Colonic mucosa (tissue), 4 donors: ENCODE results near the gene UHRF2. TPM values are rescaled to one million over a fixed set of nuclear protein-coding genes. Genes with fewer than 3 reads are reported as not detected.

ENCODE experiments used
- DNase-seq: peaks from one replicate; pipeline ENCODE4 v3.0.0-alpha.2; 2020
- H3K27ac ChIP-seq: fragments of 200-600 bp; one replicate; pipeline ENCODE4 v1.8.0; 2021
- H3K27me3 ChIP-seq: fragments of 200-600 bp; one replicate; pipeline ENCODE4 v1.8.0; 2021
- H3K36me3 ChIP-seq: fragments of 200-600 bp; one replicate; pipeline ENCODE4 v1.8.0; 2021
- H3K4me1 ChIP-seq: fragments of 200-600 bp; one replicate; pipeline ENCODE4 v1.8.0; 2021; ENCODE audit warnings: mild to moderate bottlenecking
- H3K4me3 ChIP-seq: fragments of 200-600 bp; one replicate; pipeline ENCODE4 v1.8.0; 2021
- H3K9ac ChIP-seq, 2 donors: one replicate each; pipeline ENCODE4 v1.7.0; 2013; ENCODE audit warnings: control low read depth in 2 of 2, low read depth in 2 of 2, low read length in 2 of 2
- H3K9me3 ChIP-seq: fragments of 200-600 bp; one replicate; pipeline ENCODE4 v1.8.0; 2021
- CTCF ChIP-seq: fragments of 200-600 bp; IDR thresholded peaks from one replicate; pipeline ENCODE4 v1.8.0; 2022; ENCODE audit warnings: antibody characterized with exemption, mild to moderate bottlenecking
- intact Hi-C: fragments of 100-400 bp; cut with DNase I; formaldehyde crosslinking; loops from one replicate; pipeline ENCODE4 v1.14.1; 2022
- total RNA-seq, 2 donors: library from RNA; stranded (reverse); fragmentation: NEBNext Ultra II Directional in 1 of 2; extraction: Animal tissue kit (Norgen Biotek cat#: 25700) in 1 of 2; gene quantifications; one replicate each; pipeline ENCODE4 v1.2.1, GENCODE V29; 2021
- donor health status: healthy.
- donor health status: DM: no; HTN: no; CAD: no.
- donor health status: DM: no; HTN: no; CAD: no.

The UHRF2 gene
- total RNA-seq, 2 donors from 2014 or later = 30.8 to 33.4 TPM

GRCh38 chr9:6549106-6549800 lies 136.3 kb downstream of the UHRF2 start:
- DNase-seq = no peak
- Histone ChIP-seq H3K4me3 (no peak overlapping the region), H3K27me3 (no peaks in the 10 kb centered on the region), H3K27ac (no peak overlapping the region), H3K36me3 (no peaks in the 10 kb centered on the region), H3K9me3 (no peaks in the 10 kb centered on the region), H3K4me1 (no peaks in the 10 kb centered on the region), H3K9ac (no peak overlapping the region)
- no peak for TF ChIP-seq CTCF
- intact Hi-C loops = no loop called here

GRCh38 chr9:6551136-6551535 lies 138.1 kb downstream of the UHRF2 start:
- Histone ChIP-seq H3K9me3 (no peaks in the 10 kb centered on the region), H3K4me1 (no peaks in the 10 kb centered on the region)
- TF ChIP-seq CTCF = no peak

GRCh38 chr9:6552033-6552432 lies 139.0 kb downstream of the UHRF2 start:
- TF ChIP-seq CTCF = no peak
- no peaks in the 10 kb centered on the region for H3K27me3 ChIP-seq
- intact Hi-C loops = no loop called here
- H3K9me3 ChIP-seq = no peaks in the 10 kb centered on the region
- DNase-seq = no peak
- no peak overlapping the region for H3K4me3 ChIP-seq
- H3K27ac ChIP-seq = no peak overlapping the region
- no peak overlapping the region for H3K9ac ChIP-seq
- H3K4me1 ChIP-seq = no peaks in the 10 kb centered on the region
- H3K36me3 ChIP-seq = no peaks in the 10 kb centered on the region

More at GRCh38 chr9:6551136-6551535, 138.1 kb downstream of the UHRF2 start:
- H3K36me3 ChIP-seq = no peaks in the 10 kb centered on the region
- H3K9ac ChIP-seq = no peak overlapping the region
- H3K27me3 ChIP-seq = no peaks in the 10 kb centered on the region
- H3K27ac ChIP-seq = no peak overlapping the region
- intact Hi-C loops = no loop called here
- DNase-seq = no peak
- no peak overlapping the region for H3K4me3 ChIP-seq

GRCh38 chr9:6552498-6553121 lies 139.6 kb downstream of the UHRF2 start:
- Histone ChIP-seq H3K27me3 (no peaks in the 10 kb centered on the region), H3K4me3 (no peak overlapping the region), H3K9ac (no peak overlapping the region), H3K27ac (no peak overlapping the region), H3K36me3 (no peaks in the 10 kb centered on the region), H3K9me3 (no peaks in the 10 kb centered on the region), H3K4me1 (no peaks in the 10 kb centered on the region)
- no peak for DNase-seq
- intact Hi-C loops = no loop called here
- no peak for TF ChIP-seq CTCF

- H3K36me3 ChIP-seq = no peaks in the 10 kb centered on the region
- no peak for TF ChIP-seq CTCF
- no peaks in the 10 kb centered on the region for H3K4me1 ChIP-seq
- H3K9me3 ChIP-seq = no peaks in the 10 kb centered on the region
- intact Hi-C loops = no loop called here
- H3K4me3 ChIP-seq = no peak overlapping the region
- DNase-seq = no peak
- no peaks in the 10 kb centered on the region for H3K27me3 ChIP-seq
- no peak overlapping the region for H3K27ac ChIP-seq
- H3K9ac ChIP-seq = no peak overlapping the region
These were observed 140.9 kb downstream of the UHRF2 start for GRCh38 chr9:6553866-6554265.

Other genes starting within 250 kb of the UHRF2 start
- 10 to 100 TPM in 1 of 2 donors, 1 to 10 TPM in 1; 5.0 to 16.4 TPM for gene IL33, start 197.4 kb upstream of the UHRF2 start, total RNA-seq
- not detected for gene TPD52L3, start 84.8 kb upstream of the UHRF2 start, total RNA-seq
- gene GLDC, start 232.5 kb downstream of the UHRF2 start, total RNA-seq = 1 to 10 TPM in 1 of 2 donors, under 1 TPM in 1; 0.21 to 1.1 TPM